Stimulated activated CD8-positive, alpha-beta memory T cell treated with anti-CD3 and anti-CD28 coated beads, Interleukin-4, amount 100 ng/mL, for 4 hours (primary cell): ENCODE measurements around the gene VAPB.

Experiments
- DNase-seq, 2 donors: peaks; one replicate each; pipeline ENCODE4 v3.0.0-alpha.2; 2020; ENCODE audit warnings: low read depth in 2 of 2, low spot score in 1 of 2

The VAPB gene

GRCh38 chr20:58377766-58378401 lies 11.1 kb upstream of the VAPB start:
- no peak for DNase-seq

GRCh38 chr20:58378704-58379103 lies 10.3 kb upstream of the VAPB start:
- no peak for DNase-seq

- DNase-seq, result no peak
Observed at GRCh38 chr20:58381627-58382026, 7.4 kb upstream of the VAPB start.

- no peak for DNase-seq
Observed at GRCh38 chr20:58382096-58382495, 6.9 kb upstream of the VAPB start.

GRCh38 chr20:58384821-58385220 lies 4.2 kb upstream of the VAPB start:
- DNase-seq, result no peak

GRCh38 chr20:58388028-58388601 lies 914 bp upstream of the VAPB start:
- no peak for DNase-seq

- DNase-seq, result no peak
Observed at GRCh38 chr20:58389324-58389967, 417 bp downstream of the VAPB start.

GRCh38 chr20:58389968-58390658 lies 1.1 kb downstream of the VAPB start:
- DNase-seq, result no peak

- DNase-seq, result no peak
Observed at GRCh38 chr20:58390659-58391035, 1.6 kb downstream of the VAPB start.

- DNase-seq, result no peak
Observed at GRCh38 chr20:58392286-58392685, 3.3 kb downstream of the VAPB start.

GRCh38 chr20:58393299-58393698 lies 4.3 kb downstream of the VAPB start:
- DNase-seq, result no peak

- no peak for DNase-seq
Observed at GRCh38 chr20:58394801-58395200, 5.8 kb downstream of the VAPB start.

- no peak for DNase-seq
Observed at GRCh38 chr20:58395604-58396003, 6.6 kb downstream of the VAPB start.

- DNase-seq, result no peak
Observed at GRCh38 chr20:58397429-58397828, 8.4 kb downstream of the VAPB start.

- no peak for DNase-seq
Observed at GRCh38 chr20:58398254-58398653, 9.2 kb downstream of the VAPB start.

GRCh38 chr20:58399926-58400325 lies 10.9 kb downstream of the VAPB start:
- DNase-seq, result no peak

GRCh38 chr20:58401162-58401561 lies 12.1 kb downstream of the VAPB start:
- DNase-seq, result no peak

GRCh38 chr20:58402305-58402704 lies 13.3 kb downstream of the VAPB start:
- DNase-seq, result no peak

- DNase-seq, result no peak
Observed at GRCh38 chr20:58402827-58403226, 13.8 kb downstream of the VAPB start.

- DNase-seq, result no peak
Observed at GRCh38 chr20:58403272-58403671, 14.2 kb downstream of the VAPB start.

GRCh38 chr20:58405504-58406291 lies 16.7 kb downstream of the VAPB start:
- no peak for DNase-seq
